ENCODE data around the gene ZCWPW2.
A peak's percentile ranks its signal among the peaks of the same experiment; 100 is the strongest.

The ZCWPW2 gene, protein sequence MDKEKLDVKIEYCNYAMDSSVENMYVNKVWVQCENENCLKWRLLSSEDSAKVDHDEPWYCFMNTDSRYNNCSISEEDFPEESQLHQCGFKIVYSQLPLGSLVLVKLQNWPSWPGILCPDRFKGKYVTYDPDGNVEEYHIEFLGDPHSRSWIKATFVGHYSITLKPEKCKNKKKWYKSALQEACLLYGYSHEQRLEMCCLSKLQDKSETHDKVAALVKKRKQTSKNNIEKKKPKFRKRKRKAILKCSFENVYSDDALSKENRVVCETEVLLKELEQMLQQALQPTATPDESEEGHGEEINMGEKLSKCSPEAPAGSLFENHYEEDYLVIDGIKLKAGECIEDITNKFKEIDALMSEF

GRCh38 chr3:28348629-28349468 lies at the start of gene ZCWPW2, which contains the start of gene AZI2:
ZCWPW2 (plus strand) TSS chr3:28348721; CDS start chr3:28413069, 64,348 bp downstream.
AZI2 (minus strand) TSS chr3:28348824; CDS start chr3:28340617, 8,207 bp downstream.
- peak; percentile 95 for DNase-seq

- no peak for DNase-seq
These were observed 48.8 kb upstream of the ZCWPW2 start for GRCh38 chr3:28299705-28300104.

DNA sequence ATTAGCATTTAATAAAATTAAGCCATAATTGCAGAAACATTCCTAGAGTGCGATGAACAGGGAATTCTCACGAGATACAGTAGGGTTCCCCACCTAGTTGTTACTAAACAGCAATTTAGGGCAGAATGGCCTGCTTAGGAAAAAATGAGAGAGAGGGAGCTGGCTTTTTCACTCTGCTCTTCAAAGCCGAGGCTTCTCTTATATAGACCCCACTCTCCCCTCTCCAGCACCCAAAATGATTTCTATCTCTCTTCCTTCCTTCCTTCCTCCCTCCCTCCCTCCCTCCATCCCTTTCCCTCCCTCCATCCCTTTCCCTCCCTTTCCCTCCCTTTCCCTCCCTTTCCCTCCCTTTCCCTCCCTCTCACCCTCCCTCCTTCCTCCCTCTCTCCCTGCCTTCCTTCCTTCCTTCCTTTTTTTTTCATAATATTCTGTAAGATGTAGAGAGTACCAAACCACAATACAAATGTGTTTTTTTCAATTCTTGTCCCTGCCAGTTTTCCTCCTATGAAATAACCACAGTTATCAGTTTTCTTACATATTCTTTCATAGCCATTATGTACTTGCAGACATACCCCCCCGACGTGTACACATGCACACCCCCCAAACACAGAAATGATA lies 48.1 kb upstream of the ZCWPW2 start:
- DNase-seq: no peak

DNA sequence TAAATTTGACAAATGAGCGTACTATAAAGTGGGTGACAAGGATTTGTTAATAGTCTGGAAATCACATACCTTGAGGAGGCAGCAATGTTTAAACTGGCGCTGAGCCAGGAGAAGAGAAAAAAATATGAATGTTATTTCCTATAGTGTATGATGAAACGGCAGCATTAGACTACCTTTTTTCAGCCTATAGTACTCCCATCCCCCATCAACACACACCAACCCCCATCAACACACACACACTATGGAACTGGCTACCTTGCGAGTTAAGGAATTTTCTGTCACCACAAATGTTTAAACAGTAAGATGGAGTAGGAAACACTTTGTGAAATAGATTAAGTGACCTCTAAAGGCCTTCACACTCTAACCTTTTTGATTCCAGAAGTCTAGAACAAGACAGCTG lies 46.8 kb upstream of the ZCWPW2 start:
- DNase-seq: peak; percentile 8

- no peak for DNase-seq
These were observed 40.3 kb upstream of the ZCWPW2 start for GRCh38 chr3:28308196-28308595.

- DNase-seq: no peak
These were observed 32.8 kb upstream of the ZCWPW2 start for GRCh38 chr3:28315711-28316110.

GRCh38 chr3:28316226-28316625 lies 32.3 kb upstream of the ZCWPW2 start:
- DNase-seq: no peak

GRCh38 chr3:28317438-28318022 lies 31.0 kb upstream of the ZCWPW2 start:
- peak; percentile 67 for DNase-seq

GRCh38 chr3:28320981-28321380 lies 27.5 kb upstream of the ZCWPW2 start:
- no peak for DNase-seq

DNA sequence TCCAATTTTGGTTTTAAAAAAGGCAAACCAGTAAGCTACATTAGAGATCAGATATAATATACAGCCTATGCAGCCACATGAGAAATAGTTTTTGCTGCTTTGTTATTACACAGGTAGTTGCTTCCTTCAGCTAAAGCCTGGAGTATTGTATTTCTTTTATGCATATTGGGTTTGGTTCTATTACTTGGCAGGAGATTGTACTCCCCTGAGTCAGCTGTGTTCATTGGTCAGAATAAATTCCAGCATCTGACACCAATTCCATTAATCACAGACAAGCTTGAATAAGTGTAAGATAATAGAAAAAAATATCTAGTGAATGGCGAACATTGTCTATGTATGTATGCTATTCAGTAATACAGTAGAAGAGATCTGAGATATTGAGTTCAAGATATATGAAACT lies 26.1 kb upstream of the ZCWPW2 start:
- DNase-seq: no peak

DNA sequence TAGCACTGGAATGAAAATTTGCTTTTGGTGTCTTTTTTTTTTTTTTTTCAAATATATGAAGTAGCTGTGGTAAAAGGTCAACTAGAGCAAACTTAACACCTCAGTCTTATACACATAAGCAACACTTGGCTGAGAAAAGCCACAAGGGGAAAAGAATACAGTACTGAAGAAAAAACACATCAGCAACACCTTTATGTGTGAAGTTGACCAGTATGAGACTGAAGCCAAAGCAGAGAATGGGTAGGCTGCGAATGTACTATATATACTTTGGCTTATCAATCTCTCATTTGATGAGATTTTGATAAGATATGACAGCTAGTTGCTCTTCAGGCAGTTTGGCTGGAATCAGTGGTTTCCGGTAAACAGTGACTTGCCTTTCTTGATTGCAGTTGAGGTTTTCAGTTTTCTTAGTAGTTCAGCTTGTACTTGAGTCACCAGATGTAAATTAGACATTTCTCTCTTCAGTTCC lies 22.0 kb upstream of the ZCWPW2 start:
- no peak for DNase-seq

DNA sequence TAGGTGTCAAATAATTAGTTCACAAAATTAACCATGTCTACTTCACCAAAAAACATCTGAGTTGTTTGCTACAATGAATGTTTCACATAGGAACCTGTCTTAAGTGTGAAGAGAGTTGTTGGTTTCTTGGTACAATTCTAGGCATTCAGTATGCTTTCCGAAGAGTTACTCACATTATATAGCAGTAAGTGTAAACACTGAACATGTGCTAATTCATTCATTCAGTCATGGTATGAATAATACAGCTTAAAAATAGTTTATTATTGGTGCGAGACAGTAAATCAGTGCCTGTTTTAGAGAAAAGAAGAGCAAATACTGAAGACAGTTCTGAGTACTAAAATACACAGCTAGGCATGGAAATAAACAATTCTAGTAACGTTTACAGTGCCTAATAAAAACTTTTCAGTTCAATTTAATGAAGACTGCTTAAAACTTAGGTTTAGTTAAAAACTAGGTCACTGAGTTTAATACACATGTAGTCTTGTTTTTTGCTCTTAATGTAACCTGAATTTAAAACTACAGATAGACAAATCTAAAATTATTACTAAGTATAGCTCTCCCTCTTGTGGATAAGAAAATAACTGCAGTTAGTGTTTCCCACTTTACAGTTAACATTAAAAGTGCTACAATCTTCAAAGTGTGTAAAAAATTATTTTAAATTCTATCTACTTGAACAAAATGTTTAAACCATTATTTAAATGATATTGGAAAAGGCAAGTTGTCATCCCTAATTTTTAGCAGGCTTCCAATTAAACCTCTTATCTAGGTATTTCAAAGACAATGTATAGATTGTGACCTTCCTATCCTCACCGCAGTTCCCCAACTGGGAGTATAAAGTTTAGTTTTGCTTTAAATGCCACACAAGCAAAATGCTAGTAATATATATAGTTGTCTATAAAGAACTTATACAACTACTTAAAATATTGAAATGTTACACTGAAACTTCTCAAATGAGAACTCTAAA lies 20.1 kb upstream of the ZCWPW2 start:
- DNase-seq: peak; percentile 1

DNA sequence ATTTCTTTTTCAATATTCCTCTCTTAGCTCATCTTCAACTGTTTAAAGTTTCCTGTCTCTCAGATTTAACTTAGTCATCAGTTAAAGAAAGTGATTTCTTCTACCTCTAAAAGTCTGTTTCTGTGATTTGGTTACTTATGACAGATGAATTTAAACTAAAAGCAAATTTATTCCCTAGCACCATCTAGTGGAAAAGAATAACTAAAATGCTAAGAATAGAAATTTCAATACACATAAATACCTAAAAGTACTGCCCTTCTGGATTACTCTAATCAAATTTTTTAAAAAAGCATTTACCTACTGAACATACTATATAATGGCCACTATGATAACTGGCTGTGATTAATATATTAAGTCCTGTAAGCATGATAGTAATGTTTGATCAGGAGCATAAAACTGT lies 14.0 kb upstream of the ZCWPW2 start:
- DNase-seq: no peak

DNA sequence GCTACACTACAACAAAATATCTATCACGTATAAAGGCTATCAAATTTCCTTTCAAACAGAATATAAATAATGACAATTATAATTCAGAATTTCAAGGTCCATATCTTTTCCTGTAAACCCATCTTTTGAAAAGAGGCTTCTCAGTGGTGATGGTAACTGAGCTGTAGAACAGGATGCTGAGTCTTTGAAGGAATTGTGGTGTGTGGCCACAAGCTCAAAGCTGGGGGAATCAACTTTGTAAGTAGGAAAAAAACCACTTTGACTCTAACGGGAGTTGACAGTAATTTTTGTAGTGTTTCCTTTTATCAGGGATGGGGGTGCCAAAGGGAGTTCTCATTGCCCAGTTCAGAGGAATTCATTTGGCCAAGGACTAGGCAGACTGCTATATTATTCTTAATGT lies 13.3 kb upstream of the ZCWPW2 start:
- no peak for DNase-seq

DNA sequence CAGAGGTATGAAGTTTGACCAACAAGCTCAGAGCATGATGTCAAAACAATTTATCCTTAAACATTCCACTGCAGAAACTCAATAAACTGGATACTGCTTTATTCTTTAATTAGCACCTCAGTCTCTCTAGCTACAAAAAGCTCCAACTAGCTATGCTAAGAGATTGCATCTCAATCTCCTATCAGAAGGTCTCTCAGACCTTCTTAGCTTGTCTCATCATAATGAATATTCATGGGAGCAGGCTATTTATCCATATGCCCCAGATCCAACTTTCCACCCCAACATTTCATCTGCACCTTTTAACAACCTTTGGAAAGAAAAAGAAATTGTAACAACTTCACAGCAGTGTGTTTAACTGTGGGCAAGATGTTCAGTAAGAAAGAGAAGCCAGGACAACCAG lies 11.3 kb upstream of the ZCWPW2 start:
- DNase-seq: no peak

DNA sequence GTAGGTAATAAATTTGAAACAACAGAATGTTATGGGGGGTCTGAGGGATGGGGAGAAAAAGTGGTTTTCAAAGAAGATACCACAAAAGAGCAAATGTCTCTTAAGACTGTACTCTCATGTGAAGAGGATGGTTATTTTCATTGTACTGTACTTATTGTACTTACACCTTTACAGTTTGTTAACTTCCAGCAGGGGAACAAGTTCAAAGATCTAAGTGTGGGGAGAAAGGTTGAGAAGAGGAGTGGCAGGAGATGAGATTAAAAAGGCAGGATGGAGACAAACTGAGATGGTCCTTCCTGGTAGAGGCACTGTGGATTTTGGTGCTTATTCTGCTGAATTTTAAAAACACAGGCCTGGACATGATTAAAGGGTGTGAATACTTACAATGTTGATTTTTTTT lies 5.4 kb upstream of the ZCWPW2 start:
- DNase-seq: no peak

- no peak for DNase-seq
These were observed 2.8 kb upstream of the ZCWPW2 start for GRCh38 chr3:28345690-28346089.

- no peak for DNase-seq
These were observed 902 bp upstream of the ZCWPW2 start for GRCh38 chr3:28347374-28348264.

DNA sequence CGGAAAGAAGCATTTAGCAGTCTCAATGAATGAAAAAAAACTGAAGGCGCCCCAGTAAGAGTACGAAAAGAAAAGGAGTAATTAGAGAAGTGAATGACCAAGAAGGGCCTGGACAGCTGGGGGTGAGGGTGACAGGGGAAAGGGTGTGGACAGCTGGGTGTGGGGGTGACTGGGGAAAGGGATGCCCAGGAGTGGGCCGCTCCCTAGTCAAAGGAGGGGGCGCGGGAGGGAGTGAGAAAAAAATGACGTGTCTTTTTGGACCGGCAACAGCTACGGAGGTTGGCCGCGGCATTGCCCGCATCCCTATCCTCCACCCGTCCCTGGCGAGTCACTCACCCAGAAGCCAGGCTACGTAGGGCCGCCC lies 274 bp upstream of the ZCWPW2 start:
- no peak for DNase-seq

- DNase-seq: no peak
These were observed 1.0 kb downstream of the ZCWPW2 start for GRCh38 chr3:28349469-28350000.

DNA sequence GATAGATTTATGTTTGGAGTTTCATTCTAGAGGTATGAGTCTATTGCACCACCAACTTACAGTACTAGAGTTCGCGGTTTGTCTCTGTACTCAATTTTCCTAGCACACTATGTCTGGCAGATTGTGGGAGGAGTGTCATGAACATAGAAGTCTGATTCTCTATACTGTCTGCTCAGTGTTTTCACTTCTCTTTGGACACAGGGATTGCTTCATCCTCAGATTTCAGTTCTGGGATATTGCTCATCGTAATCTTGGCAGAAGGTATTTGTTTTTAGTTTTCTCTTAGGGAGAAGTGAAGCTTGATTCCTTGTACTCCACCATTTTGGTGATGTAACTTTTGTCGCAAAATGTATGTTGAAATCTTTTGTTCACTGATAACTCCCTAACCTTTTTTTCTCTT lies 27.9 kb downstream of the ZCWPW2 start:
- no peak for DNase-seq
